Stimulated activated CD8-positive, alpha-beta memory T cell treated with anti-CD3 and anti-CD28 coated beads, Interleukin-15, amount 100 ng/mL, for 1 hour (primary cell): Measurements from ENCODE around the gene DDX6.
"Not testable (repeated sequence)": the region's sequence is repeated elsewhere in the genome, so short reads cannot be mapped to it uniquely, and the experiment has no call there.

ENCODE experiments used
- DNase-seq: peaks from one replicate; pipeline ENCODE4 v3.0.0-alpha.2; 2020; ENCODE audit warnings: low read depth

Gene DDX6

GRCh38 chr11:118790357-118791110 lies 430 bp downstream of the DDX6 start:
- peak; percentile 31 for DNase-seq

GRCh38 chr11:118789501-118790356 lies 1.2 kb downstream of the DDX6 start:
- no peak for DNase-seq

GRCh38 chr11:118786657-118787056 lies 4.3 kb downstream of the DDX6 start:
- no peak for DNase-seq

- DNase-seq = no peak
These were observed 5.6 kb downstream of the DDX6 start for GRCh38 chr11:118785362-118785761.

GRCh38 chr11:118783724-118784495 lies 7.1 kb downstream of the DDX6 start:
- DNase-seq = no peak

- DNase-seq = not testable (repeated sequence)
These were observed 7.6 kb downstream of the DDX6 start for GRCh38 chr11:118783324-118783723.

GRCh38 chr11:118778898-118779297 lies 12.1 kb downstream of the DDX6 start:
- no peak for DNase-seq

GRCh38 chr11:118774032-118774431 lies 16.9 kb downstream of the DDX6 start:
- DNase-seq = no peak

GRCh38 chr11:118771547-118772288 lies 19.2 kb downstream of the DDX6 start:
- DNase-seq = no peak

- no peak for DNase-seq
These were observed 22.3 kb downstream of the DDX6 start for GRCh38 chr11:118768690-118769089.

GRCh38 chr11:118766035-118766434 lies 24.9 kb downstream of the DDX6 start:
- no peak for DNase-seq

GRCh38 chr11:118765095-118765691 lies 25.8 kb downstream of the DDX6 start:
- DNase-seq = not testable (repeated sequence)

GRCh38 chr11:118763041-118763440 lies 27.9 kb downstream of the DDX6 start:
- DNase-seq = no peak

- not testable (repeated sequence) for DNase-seq
These were observed 29.0 kb downstream of the DDX6 start for GRCh38 chr11:118761981-118762380.

- no peak for DNase-seq
These were observed 33.0 kb downstream of the DDX6 start for GRCh38 chr11:118757876-118758399.

- no peak for DNase-seq
These were observed 38.3 kb downstream of the DDX6 start for GRCh38 chr11:118752654-118753053.

- no peak for DNase-seq
These were observed 41.5 kb downstream of the DDX6 start for GRCh38 chr11:118749429-118749828.

GRCh38 chr11:118748056-118748455 lies 42.9 kb downstream of the DDX6 start:
- no peak for DNase-seq

GRCh38 chr11:118746988-118747585 lies 43.9 kb downstream of the DDX6 start:
- DNase-seq = no peak

GRCh38 chr11:118744046-118744445 lies 46.9 kb downstream of the DDX6 start:
- DNase-seq = no peak

- no peak for DNase-seq
These were observed 48.7 kb downstream of the DDX6 start for GRCh38 chr11:118742304-118742703.
